ENCODE measurements around the gene VPS54.
"Not testable (repeated sequence)": the region's sequence is repeated elsewhere in the genome, so short reads cannot be mapped to it uniquely, and the experiment has no call there.

Gene VPS54

DNA sequence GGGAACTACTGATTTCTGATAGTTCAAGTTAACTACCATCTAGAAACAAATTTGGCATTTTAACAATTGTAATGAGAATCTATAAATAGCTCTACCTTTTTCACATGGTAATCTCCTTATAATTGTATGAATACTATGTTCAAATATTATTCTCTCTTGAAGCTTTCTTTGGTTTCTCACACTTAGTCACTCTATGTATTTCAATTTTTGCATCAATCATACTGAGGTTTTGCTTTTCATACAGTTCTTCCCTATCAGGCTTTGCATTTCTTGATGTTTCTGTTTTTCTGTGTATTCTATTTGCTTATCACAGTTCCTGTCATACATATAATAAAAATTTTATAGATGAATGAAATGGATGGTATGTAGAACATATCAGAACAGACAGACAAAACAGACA, 16.0 kb downstream of the VPS54 start:
- DNase-seq (ENCODE audit: low spot score) = no peak
- H3K27ac ChIP-seq = no peak overlapping the region
- TF ChIP-seq, protein P1, sequence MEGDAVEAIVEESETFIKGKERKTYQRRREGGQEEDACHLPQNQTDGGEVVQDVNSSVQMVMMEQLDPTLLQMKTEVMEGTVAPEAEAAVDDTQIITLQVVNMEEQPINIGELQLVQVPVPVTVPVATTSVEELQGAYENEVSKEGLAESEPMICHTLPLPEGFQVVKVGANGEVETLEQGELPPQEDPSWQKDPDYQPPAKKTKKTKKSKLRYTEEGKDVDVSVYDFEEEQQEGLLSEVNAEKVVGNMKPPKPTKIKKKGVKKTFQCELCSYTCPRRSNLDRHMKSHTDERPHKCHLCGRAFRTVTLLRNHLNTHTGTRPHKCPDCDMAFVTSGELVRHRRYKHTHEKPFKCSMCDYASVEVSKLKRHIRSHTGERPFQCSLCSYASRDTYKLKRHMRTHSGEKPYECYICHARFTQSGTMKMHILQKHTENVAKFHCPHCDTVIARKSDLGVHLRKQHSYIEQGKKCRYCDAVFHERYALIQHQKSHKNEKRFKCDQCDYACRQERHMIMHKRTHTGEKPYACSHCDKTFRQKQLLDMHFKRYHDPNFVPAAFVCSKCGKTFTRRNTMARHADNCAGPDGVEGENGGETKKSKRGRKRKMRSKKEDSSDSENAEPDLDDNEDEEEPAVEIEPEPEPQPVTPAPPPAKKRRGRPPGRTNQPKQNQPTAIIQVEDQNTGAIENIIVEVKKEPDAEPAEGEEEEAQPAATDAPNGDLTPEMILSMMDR (IDR thresholded peaks at IDR 0.05) = no peak
- no peak overlapping the region for H3K4me3 ChIP-seq

DNA sequence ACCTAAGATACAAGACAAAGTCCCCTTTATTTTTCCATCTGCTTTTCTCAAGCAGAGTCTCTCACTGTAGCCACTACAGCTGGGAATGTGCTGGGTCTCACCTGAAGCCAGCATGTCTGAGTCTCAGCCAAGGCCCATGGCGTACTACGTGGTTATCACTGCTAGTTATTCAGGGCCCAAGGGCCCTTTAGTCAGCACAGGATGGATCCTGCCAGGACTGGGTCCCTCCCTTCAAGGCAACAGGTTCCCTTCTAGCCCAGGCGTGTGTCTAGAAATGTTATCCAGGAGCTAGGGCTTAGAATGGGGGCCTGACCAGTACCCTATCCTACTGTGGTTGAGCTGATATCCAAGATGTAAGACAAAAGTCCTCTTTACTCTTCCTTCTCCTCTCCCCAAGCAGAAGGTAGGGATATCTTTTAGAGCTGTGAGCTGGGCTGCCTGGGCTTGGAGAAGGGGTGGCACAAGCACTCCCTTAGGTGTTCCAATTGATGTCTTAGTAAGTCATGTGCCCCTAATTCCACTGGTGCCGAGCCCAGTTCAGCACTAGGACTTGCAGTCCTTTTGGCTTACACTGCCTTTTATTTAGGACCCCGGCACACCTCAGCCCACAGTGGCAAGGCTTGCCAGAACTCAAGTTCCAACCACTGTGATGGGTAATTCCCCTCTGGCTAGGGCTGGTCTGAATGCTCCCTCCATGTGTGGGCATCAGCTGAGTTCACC, 17.7 kb downstream of the VPS54 start:
- TF ChIP-seq, protein P1 (IDR thresholded peaks at IDR 0.05) = no peak
- Histone ChIP-seq H3K27ac (no peak overlapping the region), H3K4me3 (no peak overlapping the region)
- DNase-seq (ENCODE audit: low spot score) = no peak

DNA sequence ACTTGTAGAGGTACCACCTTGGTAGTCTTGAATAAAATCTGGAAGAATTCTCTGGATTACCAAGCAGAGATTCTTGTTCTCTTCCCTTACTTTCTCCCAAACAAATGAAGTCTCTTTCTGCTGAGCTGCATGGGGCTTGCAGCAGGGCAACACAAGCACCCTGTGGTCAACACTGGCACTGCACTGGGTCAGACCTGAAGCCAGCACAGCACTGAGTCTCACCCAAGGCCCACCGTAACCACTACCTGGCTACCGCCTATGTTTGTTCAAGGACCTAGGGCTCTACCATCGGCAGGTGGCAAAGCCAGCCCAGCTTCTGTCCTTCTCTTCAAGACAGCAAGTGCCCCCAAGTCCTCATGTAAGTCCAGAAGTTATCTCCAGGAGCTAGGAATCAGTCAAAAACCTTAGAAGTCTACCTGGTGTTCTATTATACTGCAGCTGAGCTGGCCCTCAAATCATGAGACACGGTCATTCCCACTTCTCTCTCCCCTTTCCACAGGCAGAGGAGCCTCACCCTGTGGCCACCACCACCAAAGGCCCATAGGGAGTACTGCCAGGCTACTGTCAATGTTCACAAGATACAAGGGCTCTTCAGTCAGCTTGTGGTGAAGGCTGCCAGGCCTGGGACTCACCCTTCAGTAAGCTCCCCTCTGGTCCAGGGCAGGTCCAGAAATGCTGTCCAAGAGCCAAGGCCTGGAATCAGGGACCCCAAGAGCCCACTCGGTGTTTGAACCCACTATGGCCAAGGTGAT, 18.4 kb downstream of the VPS54 start:
- DNase-seq (ENCODE audit: low spot score) = no peak
- H3K4me3 ChIP-seq = no peak overlapping the region
- no peak overlapping the region for H3K27ac ChIP-seq
- TF ChIP-seq, protein P1 (IDR thresholded peaks at IDR 0.05) = no peak

DNA sequence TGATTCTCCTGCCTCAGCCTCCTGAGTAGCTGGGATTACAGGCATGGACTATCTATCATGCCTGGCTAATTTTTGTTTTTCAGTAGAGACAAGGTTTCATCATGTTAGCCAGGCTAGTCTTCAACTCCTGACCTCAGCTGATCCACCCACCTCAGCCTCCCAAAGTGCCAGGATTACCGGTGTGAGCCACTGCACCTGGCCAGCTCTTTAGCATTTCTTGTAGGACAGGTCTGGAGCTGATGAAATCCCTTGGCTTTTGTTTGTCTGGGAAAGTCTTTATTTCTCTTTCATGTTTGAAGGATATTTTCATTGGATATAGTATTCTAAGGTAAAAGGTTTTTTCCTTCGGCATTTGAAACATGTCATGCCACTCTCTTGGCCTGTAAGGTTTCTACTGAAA, 20.2 kb downstream of the VPS54 start:
- Histone ChIP-seq H3K27ac (no peak overlapping the region), H3K4me3 (no peak overlapping the region)
- TF ChIP-seq, protein P1 (IDR thresholded peaks at IDR 0.05) = no peak
- no peak for DNase-seq (ENCODE audit: low spot score)

DNA sequence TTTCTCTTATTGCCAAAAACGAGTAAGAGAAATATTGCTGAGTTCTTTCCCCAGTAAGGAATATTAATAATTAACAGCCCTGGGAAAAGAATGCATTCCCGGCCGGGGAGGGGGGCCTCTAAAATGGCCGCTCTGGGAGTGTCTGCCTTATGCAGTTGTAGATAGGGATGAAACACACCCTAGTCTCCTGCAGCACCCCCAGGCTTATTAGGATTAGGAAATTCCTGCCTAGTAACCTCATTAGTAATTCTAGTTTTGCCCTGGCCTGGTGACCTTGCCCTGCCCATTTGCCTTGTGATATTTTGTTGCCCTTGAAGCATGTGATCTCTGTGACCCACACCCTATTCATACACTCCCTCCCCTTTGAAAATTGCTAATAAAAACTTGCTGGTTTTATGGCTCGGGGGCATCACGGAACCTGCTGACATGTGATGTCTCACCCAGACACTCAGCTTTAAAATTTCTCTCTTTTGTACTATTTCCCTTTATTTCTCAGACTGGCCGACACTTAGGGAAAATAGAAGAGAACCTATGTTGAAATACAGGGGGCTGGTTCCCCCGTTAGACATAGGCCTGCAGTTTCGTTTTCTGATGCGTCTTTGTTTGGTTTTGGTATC, 22.5 kb downstream of the VPS54 start:
- not testable (repeated sequence) for DNase-seq (ENCODE audit: low spot score); H3K27ac ChIP-seq; H3K4me3 ChIP-seq

DNA sequence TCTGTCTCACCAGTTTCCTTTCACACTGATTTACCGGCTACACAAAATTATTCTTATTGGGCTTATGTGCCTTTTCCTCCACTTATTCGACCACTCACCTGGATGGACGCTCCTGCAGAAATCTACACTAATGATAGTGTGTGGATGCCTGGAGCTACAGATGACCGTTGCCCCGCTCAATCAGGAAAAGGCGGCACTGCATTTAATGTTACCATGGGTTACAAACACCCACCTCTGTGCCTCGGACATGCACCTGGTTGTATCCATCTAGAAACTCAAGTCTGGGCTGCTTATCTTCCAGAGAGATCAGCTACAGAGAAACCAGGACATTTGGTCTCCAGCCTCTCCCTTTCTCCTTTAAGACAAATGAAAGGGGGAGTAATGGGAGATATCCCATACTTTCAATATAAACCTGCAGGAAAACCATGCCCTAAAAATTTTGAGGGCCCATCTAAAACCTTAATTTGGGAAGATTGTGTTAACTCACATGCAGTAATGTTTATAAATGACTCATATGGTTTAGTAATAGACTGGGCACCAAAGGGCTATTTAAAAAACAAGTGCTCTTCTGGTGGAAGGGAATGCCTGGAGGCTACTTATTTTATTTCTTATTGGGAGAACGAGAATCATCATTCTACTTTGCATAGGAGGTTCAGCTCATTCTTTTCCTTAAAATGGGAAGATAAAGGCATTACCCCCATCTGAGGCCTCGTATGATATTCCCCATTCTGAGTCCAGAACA, 24.7 kb downstream of the VPS54 start:
- H3K27ac ChIP-seq = not testable (repeated sequence)

DNA sequence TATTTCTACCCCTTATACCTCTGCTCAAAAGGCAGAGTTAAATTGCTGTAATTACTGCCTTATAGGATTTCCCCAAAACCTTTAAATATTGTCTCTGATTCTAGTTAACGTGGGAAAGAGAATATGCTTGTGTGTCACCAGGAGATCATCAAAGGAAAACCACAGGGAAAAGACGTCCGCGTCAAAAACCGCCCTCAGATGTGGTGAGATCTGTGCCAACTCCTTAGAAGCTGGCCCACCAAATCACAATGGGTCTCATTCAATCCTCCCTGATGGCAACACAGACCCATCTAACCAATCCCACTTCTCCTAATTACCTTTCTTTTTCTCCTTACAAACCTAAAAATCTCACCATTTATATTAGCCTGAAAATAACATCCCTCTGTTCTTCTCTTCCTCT, 25.4 kb downstream of the VPS54 start:
- no peak overlapping the region for H3K27ac ChIP-seq
- H3K4me3 ChIP-seq = no peak overlapping the region
- no peak for DNase-seq (ENCODE audit: low spot score)
- TF ChIP-seq, protein P1 (IDR thresholded peaks at IDR 0.05) = no peak

More for the DNA sequence above, 24.7 kb downstream of the VPS54 start:
- not testable (repeated sequence) for DNase-seq (ENCODE audit: low spot score); H3K4me3 ChIP-seq

DNA sequence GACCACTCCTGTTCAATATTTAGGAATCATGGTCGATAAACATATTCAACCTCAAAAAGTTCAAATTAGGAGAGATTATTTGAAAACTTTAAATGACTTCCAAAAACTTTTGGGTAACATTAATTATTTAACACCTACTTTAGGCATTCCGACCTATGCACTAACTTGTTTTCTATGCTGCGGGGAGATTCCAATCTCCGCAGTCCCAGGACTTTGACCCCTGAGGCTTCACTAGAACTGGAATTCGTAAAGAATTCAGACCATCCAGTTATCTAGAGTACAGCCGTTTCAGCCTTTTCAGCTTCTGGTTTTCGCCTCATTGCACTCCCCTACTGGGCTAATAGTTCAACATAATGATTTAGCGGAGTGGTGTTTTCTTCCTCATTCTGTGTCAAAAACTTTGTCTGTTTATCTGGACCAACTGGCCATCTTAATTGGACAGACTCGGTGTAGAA, 26.1 kb downstream of the VPS54 start:
- not testable (repeated sequence) for H3K4me3 ChIP-seq; H3K27ac ChIP-seq; DNase-seq (ENCODE audit: low spot score)

Measured in coronary artery (tissue), 2 donors.